ENCODE measurements around the gene TWIST1.

The TWIST1 gene

GRCh38 chr7:19119870-19120486 lies 2.5 kb upstream of the TWIST1 start:
- H3K4me3 ChIP-seq (ENCODE audit: low read depth, low read length): no peak overlapping the region
- TF ChIP-seq POLR2A (IDR thresholded peaks at IDR 0.05; ENCODE audit: extremely low read depth, insufficient read length) (no peak), CTCF (IDR thresholded peaks at IDR 0.05; ENCODE audit: low read depth, low read length) (no peak), MAX (IDR thresholded peaks at IDR 0.05; ENCODE audit: low read depth, low read length) (no peak), MYC (IDR thresholded peaks at IDR 0.05; ENCODE audit: low read depth, low read length) (no peak)
- no peak for DNase-seq (ENCODE audit: low read depth)

GRCh38 chr7:19119372-19119771 lies 1.9 kb upstream of the TWIST1 start:
- DNase-seq (ENCODE audit: low read depth): no peak

GRCh38 chr7:19118636-19119371 lies 1.4 kb upstream of the TWIST1 start:
- H3K4me3 ChIP-seq (ENCODE audit: low read depth, low read length): no peak overlapping the region
- TF ChIP-seq MYC (IDR thresholded peaks at IDR 0.05; ENCODE audit: low read depth, low read length) (no peak), MAX (IDR thresholded peaks at IDR 0.05; ENCODE audit: low read depth, low read length) (no peak), CTCF (IDR thresholded peaks at IDR 0.05; ENCODE audit: low read depth, low read length) (no peak), POLR2A (IDR thresholded peaks at IDR 0.05; ENCODE audit: extremely low read depth, insufficient read length) (no peak)
- peak; percentile 36 for DNase-seq (ENCODE audit: low read depth)

More at GRCh38 chr7:19119372-19119771, 1.9 kb upstream of the TWIST1 start:
- TF ChIP-seq MAX (IDR thresholded peaks at IDR 0.05; ENCODE audit: low read depth, low read length) (no peak), POLR2A (IDR thresholded peaks at IDR 0.05; ENCODE audit: extremely low read depth, insufficient read length) (no peak), MYC (IDR thresholded peaks at IDR 0.05; ENCODE audit: low read depth, low read length) (no peak), CTCF (IDR thresholded peaks at IDR 0.05; ENCODE audit: low read depth, low read length) (no peak)
- H3K4me3 ChIP-seq (ENCODE audit: low read depth, low read length): no peak overlapping the region

- TF ChIP-seq CTCF (IDR thresholded peaks at IDR 0.05; ENCODE audit: low read depth, low read length): no peak
- no peak for TF ChIP-seq POLR2A (IDR thresholded peaks at IDR 0.05; ENCODE audit: extremely low read depth, insufficient read length)
- TF ChIP-seq MYC (IDR thresholded peaks at IDR 0.05; ENCODE audit: low read depth, low read length): no peak
- TF ChIP-seq MAX (IDR thresholded peaks at IDR 0.05; ENCODE audit: low read depth, low read length): no peak
- H3K4me3 ChIP-seq (ENCODE audit: low read depth, low read length): peak overlapping the region; percentile 7
- peak; percentile 32 for DNase-seq (ENCODE audit: low read depth)
These were observed 603 bp upstream of the TWIST1 start for GRCh38 chr7:19117870-19118608.

GRCh38 chr7:19116121-19117090 lies 1.0 kb downstream of the TWIST1 start:
- TF ChIP-seq MYC (IDR thresholded peaks at IDR 0.05; ENCODE audit: low read depth, low read length) (no peak), MAX (IDR thresholded peaks at IDR 0.05; ENCODE audit: low read depth, low read length) (no peak), POLR2A (IDR thresholded peaks at IDR 0.05; ENCODE audit: extremely low read depth, insufficient read length) (no peak), CTCF (IDR thresholded peaks at IDR 0.05; ENCODE audit: low read depth, low read length) (no peak)
- H3K4me3 ChIP-seq (ENCODE audit: low read depth, low read length): peak overlapping the region; percentile 63
- DNase-seq (ENCODE audit: low read depth): peak; percentile 43
